Muscle layer of colon (tissue), 2 donors: ENCODE data around the gene SIGLECL1.

Experiments
- H3K27ac ChIP-seq: one replicate; pipeline ENCODE4 v1.7.0; 2013; ENCODE audit warnings: low read depth, mild to moderate bottlenecking, low read length, moderate library complexity
- H3K27me3 ChIP-seq, 2 donors: one replicate each; pipeline ENCODE4 v1.7.0; 2013; ENCODE audit warnings: low read length in 2 of 2, mild to moderate bottlenecking in 2 of 2; ENCODE audit not compliant: insufficient read depth in 2 of 2, control insufficient read depth in 1 of 2
- H3K36me3 ChIP-seq: one replicate; pipeline ENCODE4 v1.7.0; 2013; ENCODE audit warnings: mild to moderate bottlenecking, low read length; ENCODE audit not compliant: insufficient read depth
- H3K4me1 ChIP-seq: one replicate; pipeline ENCODE4 v1.7.0; 2013; ENCODE audit warnings: mild to moderate bottlenecking, low read length; ENCODE audit not compliant: insufficient read depth
- H3K4me3 ChIP-seq, 2 donors: one replicate each; pipeline ENCODE4 v1.7.0; 2013; ENCODE audit warnings: low read length in 2 of 2, low read depth in 1 of 2, mild to moderate bottlenecking in 1 of 2, moderate library complexity in 1 of 2
- H3K9ac ChIP-seq: one replicate; pipeline ENCODE4 v1.7.0; 2013; ENCODE audit warnings: low read length
- H3K9me3 ChIP-seq: one replicate; pipeline ENCODE4 v1.7.0; 2013; ENCODE audit warnings: mild to moderate bottlenecking, low read length
- donor health status: abdominal sarcoma.
- donor health status: Adenocarcinoma of cecum.

Gene SIGLECL1

DNA sequence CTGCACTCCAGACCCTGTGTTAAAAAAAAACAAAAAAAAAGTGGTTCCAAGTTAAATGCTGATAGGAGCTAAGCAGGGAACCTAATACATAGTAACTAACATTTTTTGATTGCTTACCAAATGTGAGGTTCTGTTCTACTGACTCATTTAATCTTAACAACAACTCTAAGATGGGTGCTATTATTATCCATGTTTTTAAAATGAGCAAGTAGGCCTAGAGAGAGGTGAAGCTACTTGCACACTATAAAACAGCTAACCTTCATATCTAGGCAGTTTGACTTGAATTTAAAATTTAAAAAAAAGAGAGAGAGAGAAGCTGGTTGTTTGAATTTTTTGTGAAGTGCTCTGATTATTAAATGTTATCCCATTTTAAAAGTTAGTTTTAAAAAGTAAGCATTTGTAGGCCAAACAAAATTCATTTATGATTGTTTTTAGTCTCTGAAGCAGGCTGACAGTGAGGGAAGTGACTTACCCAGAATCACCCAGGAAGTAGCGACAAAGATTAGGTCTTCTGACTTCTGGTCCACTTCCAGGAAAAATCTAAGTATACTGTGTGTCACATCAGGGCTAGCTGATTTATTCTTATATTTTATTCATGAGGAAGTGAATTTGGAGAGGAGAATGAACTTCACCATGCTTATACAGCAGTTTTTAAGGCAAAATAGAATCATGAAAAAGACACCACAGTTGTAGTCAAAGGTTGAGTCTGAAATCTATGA, 2.4 kb downstream of the SIGLECL1 start:
- H3K9me3 ChIP-seq: no peaks in the 10 kb centered on the region
- no peaks in the 10 kb centered on the region for H3K4me1 ChIP-seq
- no peaks in the 10 kb centered on the region for H3K36me3 ChIP-seq
- no peak overlapping the region for H3K9ac ChIP-seq
- H3K4me3 ChIP-seq: no peak overlapping the region
- H3K27me3 ChIP-seq: no peaks in the 10 kb centered on the region
- no peak overlapping the region for H3K27ac ChIP-seq

DNA sequence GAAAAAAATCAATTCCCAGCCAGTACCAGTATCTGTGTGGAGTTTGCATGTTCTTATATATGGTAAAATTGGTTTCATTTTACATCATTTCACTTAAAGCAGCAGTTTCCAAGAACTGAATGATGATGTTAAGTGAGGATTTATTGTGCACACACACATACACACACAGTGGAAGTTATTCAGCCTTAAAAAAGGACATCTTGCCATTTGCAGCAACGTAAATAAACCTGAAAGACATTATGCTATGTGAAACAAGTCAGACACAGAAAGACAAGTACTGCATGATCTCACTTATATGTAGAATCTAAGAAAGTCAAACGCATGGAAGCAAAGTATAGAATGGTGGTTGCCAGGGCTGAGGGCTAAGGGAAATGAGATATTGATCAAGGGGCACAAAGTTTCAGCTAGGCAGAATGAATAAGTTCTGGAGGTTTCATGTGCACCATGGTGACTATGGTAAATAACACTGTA, 5.3 kb downstream of the SIGLECL1 start:
- no peak overlapping the region for H3K9ac ChIP-seq
- no peaks in the 10 kb centered on the region for H3K27me3 ChIP-seq
- no peak overlapping the region for H3K27ac ChIP-seq
- H3K9me3 ChIP-seq: no peaks in the 10 kb centered on the region
- H3K4me1 ChIP-seq: no peaks in the 10 kb centered on the region
- no peaks in the 10 kb centered on the region for H3K36me3 ChIP-seq
- H3K4me3 ChIP-seq: no peak overlapping the region

DNA sequence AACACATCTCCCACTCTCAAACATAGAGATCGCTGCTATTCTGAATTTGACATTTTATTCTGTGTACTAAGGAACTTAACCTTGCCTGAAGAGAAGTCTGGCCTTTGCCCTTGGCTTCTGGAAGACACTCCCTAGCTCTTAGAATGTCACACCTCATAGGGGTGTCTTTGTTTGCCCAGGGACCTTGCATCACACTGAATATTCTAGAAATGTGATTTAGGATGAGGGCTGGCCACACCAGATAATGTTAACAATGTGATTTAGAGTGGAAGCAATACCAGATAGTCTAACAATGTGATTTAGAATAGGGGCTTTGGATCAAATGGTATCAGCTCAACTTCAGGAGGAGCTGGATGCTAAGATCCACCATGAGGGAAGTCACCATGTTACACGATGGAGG, 6.6 kb downstream of the SIGLECL1 start:
- H3K4me1 ChIP-seq: no peaks in the 10 kb centered on the region
- no peaks in the 10 kb centered on the region for H3K9me3 ChIP-seq
- no peak overlapping the region for H3K4me3 ChIP-seq
- no peak overlapping the region for H3K27ac ChIP-seq
- H3K36me3 ChIP-seq: no peaks in the 10 kb centered on the region
- no peak overlapping the region for H3K9ac ChIP-seq
- H3K27me3 ChIP-seq: no peaks in the 10 kb centered on the region

DNA sequence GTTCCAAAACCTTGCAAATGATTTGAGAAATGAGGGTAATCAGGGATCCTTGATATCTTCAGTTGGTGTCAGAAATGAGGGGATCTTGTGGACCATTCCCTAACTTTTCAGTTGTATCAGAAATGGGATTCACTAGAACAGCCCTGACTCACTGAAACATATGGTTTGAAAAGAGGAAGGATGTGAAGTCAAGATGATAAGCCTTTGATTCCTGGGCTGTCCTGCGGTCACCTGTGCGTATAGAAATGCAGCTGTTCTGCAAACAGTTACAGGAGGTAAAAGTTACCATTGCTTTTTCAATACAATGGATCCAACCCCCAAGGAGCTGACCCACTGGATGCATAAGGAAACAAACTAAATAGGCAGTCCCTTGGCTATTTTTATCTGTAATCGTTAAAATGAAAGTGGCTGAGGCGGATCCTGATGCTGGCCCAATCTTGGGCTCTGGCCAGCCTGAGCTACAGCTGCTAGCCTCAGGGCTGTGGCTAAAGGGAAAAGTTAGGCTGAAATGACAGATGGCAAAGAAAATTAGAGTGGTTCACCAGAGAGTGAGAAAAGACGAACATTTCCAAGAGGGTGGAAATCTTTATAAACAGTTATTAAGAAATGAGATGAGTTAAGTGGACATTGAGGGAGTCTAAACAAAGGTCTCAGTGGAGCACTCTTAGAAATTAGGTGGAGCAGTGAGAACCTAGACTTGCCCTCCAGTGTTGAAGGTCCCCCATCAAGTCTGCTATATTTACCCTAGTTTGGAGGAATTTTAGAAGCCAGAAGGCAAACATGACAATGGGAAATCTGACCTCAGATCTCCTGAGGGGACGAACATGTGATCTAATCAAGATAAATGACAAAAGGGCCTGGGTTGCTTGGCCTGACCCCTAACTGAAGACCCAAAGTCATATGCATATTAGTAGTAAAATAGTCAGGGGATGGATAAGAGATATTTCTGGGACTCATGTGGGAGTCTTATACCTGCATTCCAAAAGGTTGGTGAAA, 7.6 kb downstream of the SIGLECL1 start:
- H3K27ac ChIP-seq: no peak overlapping the region
- no peak overlapping the region for H3K9ac ChIP-seq
- H3K9me3 ChIP-seq: no peaks in the 10 kb centered on the region
- no peaks in the 10 kb centered on the region for H3K36me3 ChIP-seq
- no peak overlapping the region for H3K4me3 ChIP-seq
- H3K27me3 ChIP-seq: no peaks in the 10 kb centered on the region
- H3K4me1 ChIP-seq: no peaks in the 10 kb centered on the region

DNA sequence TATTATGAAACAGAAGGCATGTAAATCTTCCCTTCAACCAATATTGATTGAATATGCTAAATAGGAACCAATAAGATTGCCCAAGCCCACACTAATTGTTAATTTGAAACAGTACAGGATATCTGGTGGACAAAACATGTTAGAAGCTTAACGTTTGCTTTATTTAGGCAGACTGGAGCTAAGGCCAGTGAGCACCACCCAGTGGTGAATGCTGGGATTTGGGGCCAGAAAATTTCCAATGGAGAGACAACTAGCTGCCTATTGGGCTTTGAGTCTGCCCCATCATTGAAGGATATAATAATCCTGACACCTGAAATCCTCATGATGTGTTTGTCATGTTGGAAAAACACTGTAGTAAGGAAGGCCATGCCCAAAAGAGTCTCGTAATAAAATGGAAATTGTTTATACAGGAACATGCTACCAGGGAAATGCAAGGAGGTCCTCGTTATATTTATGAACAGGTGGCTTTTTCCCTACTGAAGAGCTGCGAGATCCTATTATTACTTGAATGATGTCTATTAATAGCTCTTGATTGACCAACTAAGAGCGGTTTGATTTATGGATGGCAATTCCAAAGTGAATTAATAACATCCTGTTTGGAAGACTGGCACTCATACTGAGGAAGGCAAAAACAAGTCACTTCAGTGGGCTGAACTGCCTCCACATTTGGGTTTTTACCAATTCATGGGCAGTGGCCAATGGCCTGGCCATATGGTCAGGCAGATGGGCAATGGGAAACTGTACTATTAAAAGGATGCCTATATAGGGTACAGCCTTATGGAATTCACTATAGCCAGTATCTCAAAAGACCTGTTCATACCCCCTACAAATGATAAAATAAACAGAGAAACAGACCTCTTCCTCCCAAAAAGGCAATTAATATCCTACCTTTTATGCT, 8.7 kb downstream of the SIGLECL1 start:
- Histone ChIP-seq H3K4me1 (no peaks in the 10 kb centered on the region), H3K9ac (no peak overlapping the region), H3K36me3 (no peaks in the 10 kb centered on the region), H3K9me3 (no peaks in the 10 kb centered on the region), H3K27me3 (no peaks in the 10 kb centered on the region), H3K4me3 (no peak overlapping the region), H3K27ac (no peak overlapping the region)

DNA sequence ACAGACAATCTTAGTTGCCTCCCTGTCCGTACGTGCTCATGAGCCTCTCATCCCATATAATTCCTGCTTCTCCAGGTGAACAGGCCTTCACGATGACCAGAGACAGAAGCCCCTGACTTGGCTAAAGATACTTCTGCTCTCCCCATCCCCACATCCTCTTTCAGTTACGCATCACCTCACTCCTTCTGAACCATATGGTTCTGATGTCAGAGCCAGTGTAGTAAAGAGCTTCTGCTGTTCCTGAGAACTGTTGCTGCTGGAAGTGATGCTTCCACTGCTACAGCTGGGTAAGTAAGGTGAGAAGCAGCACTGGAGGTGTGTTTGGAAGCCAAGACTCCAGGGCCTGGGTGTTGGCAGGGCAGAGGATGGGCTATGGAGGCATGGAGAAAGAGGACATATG, 12.9 kb downstream of the SIGLECL1 start:
- no peaks in the 10 kb centered on the region for H3K36me3 ChIP-seq
- no peak overlapping the region for H3K9ac ChIP-seq
- no peaks in the 10 kb centered on the region for H3K27me3 ChIP-seq
- no peaks in the 10 kb centered on the region for H3K9me3 ChIP-seq
- no peak overlapping the region for H3K4me3 ChIP-seq
- H3K4me1 ChIP-seq: no peaks in the 10 kb centered on the region
- no peak overlapping the region for H3K27ac ChIP-seq

DNA sequence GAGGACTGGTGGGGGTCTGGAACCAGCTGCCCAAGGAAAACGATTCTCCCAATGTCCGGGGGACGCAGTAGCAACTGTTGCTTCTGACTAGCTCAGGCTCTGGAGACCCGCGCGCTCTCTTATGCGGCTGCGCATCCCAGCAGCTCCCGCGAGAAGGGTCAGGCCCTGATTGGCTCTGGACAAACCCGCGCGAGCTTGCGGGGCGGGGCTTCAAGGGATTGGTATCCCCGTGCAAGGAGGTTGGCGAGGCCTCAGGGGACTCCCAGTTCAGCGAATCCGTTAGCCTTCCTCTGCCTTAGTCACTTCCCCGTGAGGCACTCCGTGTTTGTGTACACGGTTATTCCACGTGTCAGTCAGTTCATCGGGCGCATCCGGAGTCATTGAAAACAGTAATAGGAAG, 20.2 kb downstream of the SIGLECL1 start:
- H3K36me3 ChIP-seq: no peaks in the 10 kb centered on the region
- no peak overlapping the region for H3K27ac ChIP-seq
- no peaks in the 10 kb centered on the region for H3K27me3 ChIP-seq
- H3K4me1 ChIP-seq: no peaks in the 10 kb centered on the region
- no peak overlapping the region for H3K9ac ChIP-seq
- no peaks in the 10 kb centered on the region for H3K9me3 ChIP-seq
- no peak overlapping the region for H3K4me3 ChIP-seq

DNA sequence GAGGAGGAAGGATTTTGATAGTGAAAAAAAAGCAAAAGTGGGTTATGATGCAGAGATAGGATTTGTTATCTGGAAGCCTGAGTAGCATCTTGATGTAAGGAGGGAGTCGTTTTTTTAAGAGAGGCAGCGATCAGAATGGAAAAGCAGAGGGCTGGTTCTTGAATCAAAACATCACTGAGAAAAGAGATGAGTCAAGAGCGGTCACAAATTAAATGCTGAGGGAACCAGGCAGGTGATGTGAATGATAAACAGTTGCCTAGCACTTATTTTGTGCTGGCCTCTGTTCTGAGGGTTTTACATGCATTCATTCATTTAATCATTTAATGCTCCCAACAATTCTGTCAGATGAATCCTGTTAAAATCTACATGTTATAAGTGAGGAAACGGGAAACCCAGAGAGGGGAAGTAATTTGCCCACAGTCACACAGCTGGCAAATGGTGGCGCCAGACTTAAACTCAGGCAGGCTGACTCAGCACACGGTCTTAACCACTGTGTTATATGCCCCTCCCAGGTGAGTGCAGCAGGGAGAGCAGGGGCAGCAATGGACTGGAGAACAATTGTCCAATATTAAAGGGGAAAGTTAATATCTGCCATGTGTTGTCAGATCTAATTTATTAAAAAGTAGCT, 21.4 kb downstream of the SIGLECL1 start:
- no peak overlapping the region for H3K27ac ChIP-seq
- no peaks in the 10 kb centered on the region for H3K27me3 ChIP-seq
- H3K9ac ChIP-seq: no peak overlapping the region
- H3K4me3 ChIP-seq: no peak overlapping the region
- H3K4me1 ChIP-seq: no peaks in the 10 kb centered on the region
- H3K9me3 ChIP-seq: no peaks in the 10 kb centered on the region
- H3K36me3 ChIP-seq: no peaks in the 10 kb centered on the region

DNA sequence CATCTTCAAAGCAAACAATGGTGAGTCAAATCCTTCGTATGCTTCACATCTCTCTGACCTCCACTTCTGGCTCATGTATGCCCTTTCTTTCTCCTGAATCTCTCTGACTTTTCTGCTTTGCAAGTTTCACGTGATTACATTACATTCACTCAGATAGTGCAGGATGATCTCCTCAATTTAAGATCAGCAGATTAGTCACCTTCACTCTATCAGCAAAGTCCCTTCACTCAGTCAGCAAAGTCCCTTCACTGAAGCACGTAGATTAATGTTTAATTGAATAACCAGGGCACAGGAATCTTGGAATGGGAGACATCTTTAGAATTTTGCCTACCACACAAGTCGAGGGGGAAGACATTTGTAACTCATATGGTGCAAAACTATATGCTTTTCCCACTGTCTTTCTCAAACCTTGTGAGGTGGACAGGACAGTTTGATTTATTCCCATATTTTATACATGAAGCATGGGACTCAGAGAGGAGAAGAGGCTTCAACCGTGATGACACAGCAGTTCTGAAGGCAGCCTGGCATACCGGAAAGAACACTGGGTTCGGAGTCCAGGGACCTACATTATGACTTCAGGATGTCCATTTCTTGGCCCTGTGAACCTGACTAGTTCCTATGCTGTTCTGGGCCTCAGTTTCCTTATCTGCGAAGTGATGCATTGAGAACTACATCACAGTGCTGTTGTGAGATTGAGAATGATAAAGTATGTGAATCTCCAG, 23.3 kb downstream of the SIGLECL1 start:
- Histone ChIP-seq H3K9ac (no peak overlapping the region), H3K4me1 (no peaks in the 10 kb centered on the region), H3K4me3 (no peak overlapping the region), H3K27ac (no peak overlapping the region), H3K9me3 (no peaks in the 10 kb centered on the region), H3K27me3 (no peaks in the 10 kb centered on the region), H3K36me3 (no peaks in the 10 kb centered on the region)

DNA sequence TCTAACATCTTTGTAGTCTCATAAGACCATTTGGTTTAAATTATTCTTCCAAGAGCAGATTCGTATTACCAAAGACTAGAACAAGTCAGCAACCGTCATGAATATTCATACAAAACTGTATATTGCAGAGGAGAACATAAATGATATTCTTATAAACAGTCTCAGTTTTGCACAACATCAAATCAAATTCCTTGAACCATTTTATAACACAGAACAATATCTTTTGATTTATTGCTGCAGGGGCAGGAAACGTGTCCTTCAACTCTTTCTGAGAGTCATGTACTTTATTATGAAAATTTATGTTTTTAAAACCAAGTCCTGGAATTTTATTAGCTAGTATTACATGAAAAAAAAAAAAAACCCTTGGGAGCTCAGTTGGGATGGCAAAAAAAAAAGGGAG, 26.2 kb downstream of the SIGLECL1 start:
- Histone ChIP-seq H3K36me3 (no peaks in the 10 kb centered on the region), H3K27ac (no peak overlapping the region)

More for the DNA sequence above, 26.2 kb downstream of the SIGLECL1 start:
- H3K27me3 ChIP-seq: no peaks in the 10 kb centered on the region
- H3K9ac ChIP-seq: no peak overlapping the region
- H3K4me1 ChIP-seq: no peaks in the 10 kb centered on the region
- H3K4me3 ChIP-seq: no peak overlapping the region
- no peaks in the 10 kb centered on the region for H3K9me3 ChIP-seq
